ENCODE data around the gene AP1B1.
A peak's percentile ranks its signal among the peaks of the same experiment; 100 is the strongest.

Gene AP1B1

DNA sequence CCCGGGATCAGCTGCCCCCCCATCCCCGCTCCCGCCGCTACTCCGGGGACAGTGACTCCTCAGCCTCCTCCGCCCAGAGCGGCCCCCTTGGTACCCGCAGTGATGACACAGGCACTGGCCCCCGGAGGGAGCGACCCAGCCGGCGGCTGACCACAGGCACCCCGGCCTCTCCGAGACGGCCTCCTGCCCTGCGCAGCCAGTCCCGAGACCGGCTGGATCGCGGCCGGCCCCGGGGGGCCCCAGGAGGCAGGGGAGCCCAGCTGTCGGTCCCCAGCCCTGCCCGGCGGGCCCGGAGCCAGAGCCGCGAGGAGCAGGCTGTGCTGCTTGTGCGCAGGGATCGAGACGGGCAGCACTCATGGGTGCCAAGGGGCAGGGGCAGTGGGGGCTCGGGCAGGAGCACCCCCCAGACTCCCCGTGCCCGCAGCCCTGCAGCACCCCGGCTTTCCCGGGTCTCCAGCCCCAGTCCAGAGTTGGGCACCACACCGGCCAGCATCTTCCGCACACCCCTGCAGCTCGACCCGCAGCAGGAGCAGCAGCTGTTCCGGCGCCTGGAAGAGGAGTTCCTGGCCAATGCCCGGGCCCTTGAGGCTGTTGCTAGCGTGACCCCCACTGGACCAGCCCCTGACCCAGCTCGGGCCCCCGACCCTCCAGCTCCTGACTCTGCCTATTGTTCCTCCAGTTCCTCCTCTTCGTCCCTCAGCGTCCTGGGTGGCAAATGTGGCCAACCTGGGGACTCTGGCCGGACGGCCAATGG lies 76.7 kb downstream of the AP1B1 start:
- DNase-seq: no peak

DNA sequence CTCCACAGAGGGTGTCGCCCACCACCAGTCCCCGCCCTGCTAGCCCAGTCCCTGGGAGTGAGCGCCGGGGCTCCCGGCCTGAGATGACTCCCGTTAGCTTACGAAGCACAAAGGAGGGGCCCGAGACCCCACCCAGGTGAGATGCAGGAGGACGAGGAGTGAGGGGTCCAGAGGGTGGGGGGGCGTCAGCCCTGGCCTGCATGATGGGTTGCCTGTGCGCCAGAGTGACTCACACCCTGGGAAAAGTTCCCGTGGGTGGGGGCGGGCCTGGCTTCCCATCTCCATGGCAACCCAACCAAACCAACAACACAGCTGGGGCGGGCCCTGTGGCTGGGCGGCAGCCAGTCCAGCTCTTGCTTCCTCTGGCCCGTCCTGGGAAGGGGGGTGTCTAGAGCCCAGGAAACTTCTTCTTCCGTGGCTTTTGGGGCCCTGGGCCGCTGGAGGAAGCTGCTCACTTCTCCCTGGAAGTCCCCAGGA lies 77.5 kb downstream of the AP1B1 start:
- DNase-seq: peak; percentile 41

DNA sequence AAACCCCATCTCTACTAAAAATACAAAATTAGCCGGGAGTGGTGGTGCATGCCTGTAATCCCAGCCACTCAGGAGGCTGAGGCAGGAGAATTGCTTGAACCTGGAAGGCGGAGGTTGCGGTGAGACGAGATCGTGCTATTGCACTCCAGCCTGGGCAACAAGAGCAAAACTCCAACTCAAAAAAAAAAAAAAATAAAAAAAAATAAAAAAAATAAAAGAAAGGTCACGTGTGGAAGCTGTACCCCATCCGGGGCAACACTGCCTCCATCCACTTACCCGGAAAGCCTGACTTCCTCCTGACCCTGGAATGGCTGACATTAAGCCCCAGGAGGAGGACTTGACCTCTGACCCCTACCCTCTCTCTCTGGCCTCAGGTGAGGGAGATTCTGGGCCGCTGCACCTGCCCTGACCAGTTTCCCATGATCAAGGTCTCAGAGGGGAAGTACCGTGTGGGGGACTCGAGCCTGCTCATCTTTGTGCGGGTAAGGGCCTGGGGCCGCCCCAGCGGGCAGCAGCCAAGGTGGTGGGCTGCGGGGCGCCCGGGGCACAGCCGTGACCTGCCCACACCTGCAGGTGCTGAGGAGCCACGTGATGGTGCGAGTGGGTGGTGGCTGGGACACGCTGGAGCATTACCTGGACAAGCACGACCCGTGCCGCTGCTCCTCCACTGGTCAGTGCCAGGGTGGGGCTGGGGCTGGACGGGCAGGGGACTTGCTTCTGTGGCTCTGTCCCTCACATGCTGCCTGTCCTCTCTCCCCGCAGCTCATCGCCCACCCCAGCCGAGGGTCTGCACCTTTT lies 78.1 kb downstream of the AP1B1 start:
- DNase-seq: no peak

DNA sequence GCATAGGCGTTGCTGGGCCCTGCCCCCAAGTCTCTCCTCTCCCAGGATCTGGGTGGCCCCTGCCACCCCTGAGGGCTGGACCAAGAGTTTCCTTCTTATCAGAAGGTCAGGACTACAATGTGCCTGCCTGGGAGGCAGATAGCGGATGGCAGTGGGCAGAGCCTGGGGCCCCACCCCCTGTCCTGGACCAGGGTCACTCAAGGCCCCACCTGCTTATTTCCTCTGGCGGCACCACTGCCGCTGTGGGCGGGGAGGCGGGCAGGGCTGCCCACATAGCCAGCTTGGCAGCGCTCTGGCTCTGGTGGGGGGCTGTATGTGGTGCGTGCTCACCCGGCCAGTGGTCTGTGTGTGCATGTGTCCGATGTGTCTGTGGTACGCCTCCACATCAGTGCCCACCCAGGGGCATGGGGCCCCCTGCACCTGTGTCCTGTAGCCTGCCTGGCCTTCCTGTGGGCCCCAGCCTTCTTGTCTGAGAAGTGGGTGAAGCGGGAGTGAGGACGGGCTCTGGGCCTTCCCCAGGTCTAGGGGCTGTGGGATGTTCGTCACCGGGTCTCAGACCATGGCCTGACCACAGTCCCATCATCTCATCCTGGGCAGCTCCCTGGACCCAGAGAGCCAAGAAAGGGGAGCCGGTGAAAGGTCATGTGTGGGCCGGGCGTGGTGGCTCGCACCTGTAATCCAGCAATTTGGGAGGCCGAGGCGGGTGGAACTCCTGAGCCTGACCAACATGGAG lies 78.9 kb downstream of the AP1B1 start:
- no peak for DNase-seq

DNA sequence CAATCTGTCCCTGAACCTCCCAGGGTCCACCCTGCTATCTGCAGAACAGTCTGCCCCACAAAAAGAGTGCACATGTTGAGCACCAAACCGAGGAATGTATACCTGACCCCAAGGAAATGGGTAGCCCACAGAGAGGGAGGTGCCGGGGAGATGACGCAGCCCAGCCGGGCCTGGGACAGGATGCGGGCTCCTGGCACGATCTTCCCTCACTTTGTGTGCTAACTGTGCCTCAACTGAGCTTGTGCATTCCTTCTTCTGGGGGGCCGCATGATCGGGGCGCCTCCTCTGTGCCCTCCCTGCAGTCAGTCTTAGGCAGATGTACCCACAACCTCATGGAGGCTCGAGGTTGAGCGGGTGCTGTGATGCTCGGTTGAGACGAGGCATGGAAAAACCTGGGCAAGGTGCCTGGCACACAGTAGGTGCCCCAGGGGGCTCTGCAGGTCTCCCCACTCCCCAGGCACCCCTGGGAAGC lies 79.5 kb downstream of the AP1B1 start:
- DNase-seq: no peak

DNA sequence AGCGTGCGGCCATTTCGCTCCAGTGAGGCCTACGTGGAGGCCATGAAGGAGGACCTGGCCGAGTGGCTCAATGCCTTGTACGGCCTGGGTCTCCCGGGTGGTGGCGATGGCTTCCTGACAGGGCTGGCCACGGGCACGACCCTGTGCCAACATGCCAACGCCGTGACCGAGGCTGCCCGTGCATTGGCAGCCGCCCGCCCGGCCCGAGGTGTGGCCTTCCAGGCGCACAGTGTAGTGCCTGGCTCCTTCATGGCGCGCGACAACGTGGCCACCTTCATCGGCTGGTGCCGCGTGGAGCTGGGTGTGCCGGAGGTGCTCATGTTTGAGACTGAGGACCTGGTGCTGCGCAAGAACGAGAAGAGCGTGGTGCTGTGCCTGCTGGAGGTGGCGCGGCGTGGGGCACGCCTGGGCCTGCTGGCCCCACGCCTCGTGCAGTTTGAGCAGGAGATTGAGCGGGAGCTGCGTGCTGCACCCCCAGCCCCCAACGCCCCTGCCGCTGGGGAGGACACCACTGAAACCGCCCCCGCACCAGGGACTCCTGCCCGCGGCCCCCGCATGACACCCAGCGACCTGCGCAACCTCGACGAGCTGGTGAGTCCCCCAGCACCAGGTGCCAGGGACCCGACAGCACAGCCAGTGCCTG lies 80.1 kb downstream of the AP1B1 start:
- DNase-seq: no peak

DNA sequence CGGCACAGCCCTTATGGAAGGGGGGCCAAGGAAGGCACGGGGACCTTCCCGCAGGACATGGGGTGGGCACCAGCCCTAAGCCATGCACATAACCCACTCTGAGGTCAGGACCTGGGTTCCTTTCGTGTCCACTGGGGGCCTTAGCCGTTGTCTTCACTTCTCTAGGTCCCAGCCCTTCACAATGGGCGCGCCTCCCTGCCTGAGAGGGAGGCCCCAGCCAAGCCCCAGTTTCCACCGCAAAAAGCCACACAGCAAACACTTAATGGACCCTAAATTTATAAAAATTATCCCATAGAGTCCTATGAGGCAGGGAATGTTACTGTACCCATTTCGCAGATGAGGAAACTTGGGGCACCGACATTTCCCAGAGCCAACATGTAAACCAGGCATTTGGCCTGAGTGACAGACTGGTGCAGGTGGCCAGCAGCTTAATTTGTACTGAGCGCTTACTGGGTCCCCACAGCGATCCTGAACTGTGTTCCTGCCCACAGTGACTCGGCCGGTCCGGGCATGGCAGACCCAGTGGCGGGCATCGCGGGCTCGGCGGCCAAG lies 80.7 kb downstream of the AP1B1 start:
- no peak for DNase-seq

DNA sequence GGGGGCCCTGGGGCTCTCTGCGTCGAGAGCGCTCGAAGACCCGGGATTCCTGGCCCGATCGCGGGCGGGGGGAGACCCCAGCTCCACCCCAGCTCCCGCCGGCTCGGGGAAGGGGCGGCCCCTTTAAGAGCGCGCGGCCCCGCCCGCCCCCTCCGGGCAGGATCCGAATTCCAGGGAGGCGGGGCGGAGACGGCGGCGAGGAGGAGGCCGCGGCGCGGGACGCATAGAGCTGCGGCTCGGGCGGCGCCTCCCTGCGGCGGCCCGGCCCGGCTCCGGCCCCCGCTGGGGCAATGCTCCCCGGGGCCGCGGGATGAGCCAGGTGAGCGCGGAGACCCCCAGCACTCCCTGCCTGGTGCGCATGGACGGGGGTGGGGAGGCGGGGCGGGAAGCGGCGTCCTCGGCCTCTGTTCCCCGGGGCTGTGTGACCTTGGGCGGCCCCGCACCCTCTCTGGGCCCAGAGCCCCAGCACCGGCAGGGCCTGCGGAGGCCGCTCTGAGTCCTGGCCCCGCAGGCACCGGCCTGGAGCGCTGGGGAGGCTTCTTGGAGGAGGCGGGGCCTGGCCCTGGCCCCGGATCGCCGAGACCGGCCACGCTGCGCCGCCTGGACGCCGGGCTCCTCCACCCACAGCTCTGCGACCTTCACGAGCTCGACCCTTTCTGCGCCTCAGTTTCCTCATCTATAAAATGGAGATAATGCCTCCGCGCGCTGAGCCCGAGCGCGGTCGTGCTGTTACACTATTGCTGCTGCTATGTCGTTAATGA lies 81.4 kb downstream of the AP1B1 start:
- peak; percentile 39 for DNase-seq

DNA sequence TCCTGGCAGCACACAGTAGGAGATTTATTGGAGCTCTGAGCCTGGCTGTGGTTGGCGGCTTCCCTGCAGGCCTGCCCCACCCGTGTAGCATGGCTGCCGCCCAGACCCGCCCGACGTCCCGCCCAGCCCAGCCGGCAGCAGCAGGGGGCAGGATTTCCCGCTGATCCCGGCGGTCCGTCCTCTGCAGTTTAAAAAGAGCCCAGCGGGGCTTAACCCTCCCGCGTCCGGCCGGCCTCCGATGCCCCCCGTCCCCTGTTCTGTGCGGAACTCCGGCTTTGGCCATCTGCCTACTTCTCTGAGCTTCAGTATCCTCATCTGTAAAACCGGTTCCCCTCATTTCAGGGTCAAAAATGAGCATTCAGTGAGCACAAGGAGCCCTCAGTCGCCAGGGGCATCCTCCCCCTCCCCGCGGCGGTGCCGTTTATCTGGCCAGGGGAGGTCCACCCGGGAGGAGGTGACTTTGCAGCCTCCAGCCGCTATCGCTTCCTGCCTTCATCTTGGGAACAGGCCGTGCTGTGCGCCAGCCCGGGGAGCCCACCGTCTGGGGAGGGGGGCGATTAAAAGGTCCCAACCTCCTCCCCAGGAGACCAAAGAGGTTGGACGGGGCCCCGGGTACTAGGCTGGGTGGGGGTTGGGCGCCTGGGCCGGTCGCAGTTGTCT lies 82.1 kb downstream of the AP1B1 start, which contains the start of gene GAS2L1:
Gene GAS2L1, plus strand, starts transcription at position 476 of the 660 bp plus-strand sequence. CDS start 1,456 bp downstream, outside the sequence.
- DNase-seq: peak; percentile 47

DNA sequence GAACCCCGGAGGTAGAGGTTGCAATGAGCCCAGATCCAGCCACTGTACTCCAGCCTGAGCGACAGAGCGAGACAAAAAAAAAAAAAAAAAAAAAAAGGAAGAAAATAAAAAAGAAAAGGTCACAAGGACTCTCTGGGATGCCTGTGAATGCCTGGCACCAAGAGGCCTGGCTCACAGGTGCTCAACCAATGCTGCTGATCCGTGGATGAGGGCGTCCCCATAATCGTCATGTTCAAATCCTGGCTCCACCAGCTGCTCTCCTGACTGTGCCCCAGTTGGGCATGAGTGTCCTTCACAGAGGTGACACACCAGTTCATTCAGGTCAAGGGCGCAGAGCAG lies 82.6 kb downstream of the AP1B1 start:
- no peak for DNase-seq

DNA sequence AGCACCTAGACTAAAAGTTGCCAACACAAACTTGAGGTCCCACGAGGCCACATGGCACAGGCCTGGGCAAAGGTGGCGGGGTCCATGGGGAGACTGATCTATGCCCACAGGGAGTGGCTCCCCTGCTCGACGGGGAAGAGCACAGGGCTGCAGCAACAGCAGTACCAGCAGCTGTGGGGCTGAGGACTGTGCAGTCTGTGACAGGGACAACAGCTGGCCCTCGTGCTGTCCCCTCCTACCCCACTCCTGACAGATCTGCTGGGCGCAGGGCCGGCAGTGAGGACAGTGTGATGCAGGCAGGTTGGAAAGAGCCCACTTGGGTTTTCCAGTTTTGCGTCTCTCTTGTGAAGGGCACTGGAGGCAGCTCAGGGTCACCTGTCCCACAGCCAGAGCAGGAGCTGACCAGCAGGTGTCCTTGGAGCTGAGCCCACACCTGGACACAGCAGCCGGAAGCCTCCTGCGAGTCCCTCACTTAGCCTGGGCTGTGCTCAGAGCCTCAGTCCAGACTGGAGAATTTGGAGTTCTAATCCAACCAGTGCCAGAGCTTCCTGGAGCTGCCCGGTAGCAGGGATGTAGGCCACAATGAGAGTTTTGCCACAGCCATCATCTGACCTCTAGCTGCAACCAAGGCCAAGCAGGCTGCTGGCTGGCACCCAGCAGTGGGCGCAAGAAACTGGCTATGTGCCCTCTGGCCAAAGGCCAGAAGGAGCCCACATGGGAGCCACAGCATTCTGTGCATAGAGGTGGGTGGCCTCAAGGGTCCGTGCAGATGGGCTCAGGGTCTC lies 85.5 kb downstream of the AP1B1 start:
- peak; percentile 20 for DNase-seq

DNA sequence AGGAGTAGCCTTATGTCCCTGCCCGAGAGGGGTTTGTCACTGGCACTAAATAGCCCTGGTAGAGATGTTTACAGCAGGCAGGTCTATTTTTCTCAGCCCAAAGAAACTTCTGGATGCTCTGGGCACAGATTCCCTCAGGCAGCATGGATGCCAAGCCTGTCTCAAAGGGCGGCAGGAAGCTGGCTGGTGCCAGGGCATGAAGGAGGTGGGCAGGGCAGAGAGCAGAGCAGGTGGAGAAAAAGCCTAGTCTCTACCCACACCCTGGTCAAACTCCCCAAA lies 86.0 kb downstream of the AP1B1 start:
- peak; percentile 34 for DNase-seq

DNA sequence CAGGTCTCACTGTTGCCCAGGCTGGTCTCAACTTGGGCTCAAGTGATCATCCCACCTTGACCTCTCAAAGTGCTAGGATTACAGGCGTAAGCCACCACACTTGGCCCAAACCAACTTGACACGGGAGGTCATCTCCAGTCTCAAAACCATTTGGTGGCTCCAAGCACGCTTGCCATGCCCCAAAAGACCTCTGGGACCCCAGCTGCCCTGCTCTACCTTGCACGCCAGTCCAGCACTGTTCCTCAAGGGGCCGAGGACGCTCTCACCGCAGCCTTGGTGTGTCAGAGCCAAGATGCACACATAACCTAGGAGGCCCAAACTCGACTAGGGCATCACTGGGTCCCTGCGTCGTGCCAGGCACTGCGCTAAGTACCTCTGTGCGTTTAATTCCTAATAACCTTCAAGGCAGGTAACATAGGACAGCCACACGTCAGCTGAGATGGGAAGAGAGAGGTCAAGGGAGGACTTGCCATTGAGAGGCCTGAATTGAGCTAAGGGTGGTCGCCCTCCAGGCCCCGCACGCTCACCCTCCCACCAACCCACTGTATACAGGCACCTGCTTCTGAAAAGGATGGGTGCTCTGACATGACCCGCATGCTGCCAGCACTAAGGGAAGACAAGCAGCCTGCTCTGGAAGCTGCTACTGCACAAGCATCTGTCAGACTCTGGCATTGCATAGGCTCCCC lies 86.5 kb downstream of the AP1B1 start:
- no peak for DNase-seq

DNA sequence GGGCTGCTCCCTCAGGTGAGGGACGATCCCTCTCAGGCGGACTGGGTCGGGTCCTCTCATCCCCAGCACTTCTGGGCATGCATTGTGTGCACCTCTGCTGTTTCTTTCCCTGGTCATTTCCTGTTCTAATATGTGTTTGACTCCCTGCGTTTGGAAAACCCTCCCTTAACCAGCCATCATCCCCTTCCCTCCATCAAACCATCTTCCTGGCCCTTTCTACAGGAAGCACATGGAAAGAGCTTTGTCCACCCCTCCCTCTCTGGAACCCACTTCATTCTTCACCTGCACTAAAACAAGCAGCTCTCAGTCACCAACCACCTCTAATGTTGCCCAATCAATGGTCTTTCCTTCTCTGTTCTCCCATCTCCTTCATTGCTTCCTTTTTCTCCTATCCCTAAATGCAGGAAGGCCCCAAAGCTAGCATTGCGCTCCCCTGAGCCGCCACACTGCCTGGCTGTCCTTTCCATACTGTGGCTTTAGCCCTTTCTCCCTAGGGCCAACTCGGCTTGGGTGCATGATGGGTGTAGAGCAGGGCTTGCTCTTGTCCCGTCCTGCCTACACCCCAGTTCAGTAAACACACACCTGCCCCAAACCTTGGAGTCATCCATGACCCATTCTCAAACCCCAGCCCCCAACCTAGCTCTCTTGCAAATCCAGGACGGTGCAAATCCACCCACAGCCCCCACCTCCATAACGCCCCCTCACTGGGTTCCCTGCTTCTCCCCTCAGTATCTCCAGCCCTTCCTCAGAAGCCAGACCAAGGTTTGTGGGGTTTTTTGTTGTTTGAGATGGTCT lies 87.4 kb downstream of the AP1B1 start:
- DNase-seq: no peak

DNA sequence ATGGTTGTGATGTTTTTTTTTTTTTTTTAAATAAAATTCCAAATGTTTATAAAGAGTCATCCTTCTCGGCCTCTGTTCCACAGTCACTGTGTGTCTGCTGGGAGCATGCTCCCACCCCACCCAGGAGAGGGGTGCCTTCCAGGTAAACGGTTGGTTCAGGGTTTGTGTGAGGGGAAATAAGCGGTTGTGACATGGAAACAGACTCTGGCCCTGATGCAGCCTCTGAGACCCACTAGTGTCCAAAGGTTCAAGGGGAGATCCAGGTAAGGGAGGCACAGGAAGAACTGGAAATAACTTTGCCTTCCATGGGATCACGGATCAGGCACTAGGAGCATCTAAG lies 87.9 kb downstream of the AP1B1 start:
- DNase-seq: no peak

DNA sequence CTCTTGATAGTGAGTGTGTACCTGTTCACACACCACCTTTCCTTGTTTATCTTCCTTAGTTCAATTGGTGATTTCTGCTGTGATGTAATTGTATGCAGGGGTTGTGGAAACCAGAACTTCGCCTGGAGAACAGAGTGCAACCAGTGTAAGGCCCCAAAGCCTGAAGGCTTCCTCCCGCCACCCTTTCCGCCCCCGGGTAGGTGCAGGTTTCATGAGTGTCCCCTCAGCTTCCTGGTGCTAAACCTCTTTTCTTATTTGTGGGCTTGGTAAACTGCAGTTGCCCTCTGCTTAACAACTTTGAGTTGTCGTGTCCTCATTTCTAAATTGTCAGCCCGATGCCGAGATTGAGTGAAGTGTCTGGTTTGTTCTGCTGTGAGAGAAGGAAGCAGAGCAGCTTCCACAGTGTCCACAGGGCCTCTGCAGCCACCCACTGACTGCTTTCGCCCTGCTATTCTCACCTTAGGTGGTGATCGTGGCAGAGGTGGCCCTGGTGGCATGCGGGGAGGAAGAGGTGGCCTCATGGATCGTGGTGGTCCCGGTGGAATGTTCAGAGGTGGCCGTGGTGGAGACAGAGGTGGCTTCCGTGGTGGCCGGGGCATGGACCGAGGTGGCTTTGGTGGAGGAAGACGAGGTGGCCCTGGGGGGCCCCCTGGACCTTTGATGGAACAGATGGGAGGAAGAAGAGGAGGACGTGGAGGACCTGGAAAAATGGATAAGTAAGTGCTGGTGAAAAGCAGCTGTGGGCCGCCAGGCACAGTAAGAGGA lies 89.1 kb downstream of the AP1B1 start:
- DNase-seq: no peak

DNA sequence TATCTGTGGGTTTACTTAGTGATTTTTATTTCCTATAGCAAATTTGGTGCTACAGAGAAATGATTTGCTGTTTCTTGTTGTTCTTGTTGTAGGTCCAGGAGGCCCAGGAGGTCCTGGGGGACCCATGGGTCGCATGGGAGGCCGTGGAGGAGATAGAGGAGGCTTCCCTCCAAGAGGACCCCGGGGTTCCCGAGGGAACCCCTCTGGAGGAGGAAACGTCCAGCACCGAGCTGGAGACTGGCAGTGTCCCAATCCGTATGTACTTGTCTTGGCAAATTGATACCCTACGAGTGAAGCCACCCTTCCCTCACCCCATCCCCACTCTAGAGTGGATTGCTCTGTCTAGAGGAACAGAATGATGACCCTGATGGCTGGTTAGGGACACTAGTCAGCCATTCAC lies 89.7 kb downstream of the AP1B1 start:
- no peak for DNase-seq

DNA sequence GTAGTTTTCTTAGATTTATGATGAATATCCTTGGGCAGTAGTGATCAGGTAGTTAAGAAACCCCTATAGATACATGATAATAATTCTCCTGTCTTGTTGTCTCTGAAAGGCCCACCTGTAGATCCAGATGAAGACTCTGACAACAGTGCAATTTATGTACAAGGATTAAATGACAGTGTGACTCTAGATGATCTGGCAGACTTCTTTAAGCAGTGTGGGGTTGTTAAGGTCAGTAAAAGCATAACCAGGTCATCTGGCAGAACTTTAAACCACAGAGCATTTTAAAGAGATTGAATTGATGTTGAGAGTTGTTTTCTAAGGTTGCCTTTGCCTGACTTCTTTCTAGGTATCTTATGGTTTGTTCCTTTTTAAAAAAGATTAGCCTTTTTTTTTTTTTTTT lies 96.0 kb downstream of the AP1B1 start:
- DNase-seq: no peak

DNA sequence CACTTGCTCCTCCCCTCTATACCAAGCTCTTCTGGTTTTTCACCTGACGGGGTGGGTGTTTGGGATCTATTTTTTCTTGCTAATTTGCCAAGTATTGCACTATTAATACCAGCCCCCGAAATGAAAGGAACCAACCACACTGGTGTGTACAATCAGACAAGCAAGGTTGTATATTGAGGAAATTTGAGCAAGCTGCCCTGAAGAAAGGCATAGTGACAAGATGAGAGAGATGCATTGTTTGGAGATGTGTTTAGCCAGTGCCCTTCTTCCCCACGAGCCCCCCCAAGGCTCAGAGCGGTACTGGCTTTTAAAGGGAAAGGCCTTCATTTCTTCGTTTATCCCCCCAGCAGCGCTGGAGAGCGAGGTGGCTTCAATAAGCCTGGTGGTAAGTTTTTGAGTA lies 97.2 kb downstream of the AP1B1 start:
- no peak for DNase-seq
